GM18858 (cell line): ENCODE results near the gene CNTLN.
"Not testable (repeated sequence)": the region's sequence is repeated elsewhere in the genome, so short reads cannot be mapped to it uniquely, and the experiment has no call there.

ENCODE experiments used
- ATAC-seq: cut with Tn5 transposase; IDR thresholded peaks from one replicate; pipeline ENCODE4 v1.9.1; 2021; ENCODE audit not compliant: unreplicated experiment

CNTLN gene

GRCh38 chr9:17134396-17135294 is at the start of gene CNTLN:
CNTLN (plus strand) TSS chr9:17135040; CDS start chr9:17135066, 26 bp downstream.
- ATAC-seq = peak; percentile 54

- ATAC-seq = no peak
Measured at GRCh38 chr9:17088566-17088965, 46.3 kb upstream of the CNTLN start.

- ATAC-seq = no peak
Measured at GRCh38 chr9:17090041-17090440, 44.8 kb upstream of the CNTLN start.

GRCh38 chr9:17116400-17116837 is 18.4 kb upstream of the CNTLN start:
- peak; percentile 57 for ATAC-seq

- no peak for ATAC-seq
Measured at GRCh38 chr9:17117372-17117771, 17.5 kb upstream of the CNTLN start.

GRCh38 chr9:17120203-17120602 is 14.6 kb upstream of the CNTLN start:
- no peak for ATAC-seq

- no peak for ATAC-seq
Measured at GRCh38 chr9:17121264-17121663, 13.6 kb upstream of the CNTLN start.

GRCh38 chr9:17130291-17130690 is 4.5 kb upstream of the CNTLN start:
- no peak for ATAC-seq

- ATAC-seq = no peak
Measured at GRCh38 chr9:17130725-17131124, 4.1 kb upstream of the CNTLN start.

- ATAC-seq = no peak
Measured at GRCh38 chr9:17131494-17131893, 3.3 kb upstream of the CNTLN start.

- peak; percentile 41 for ATAC-seq
Measured at GRCh38 chr9:17135295-17136160, 688 bp downstream of the CNTLN start.

- no peak for ATAC-seq
Measured at GRCh38 chr9:17137566-17137965, 2.7 kb downstream of the CNTLN start.

- ATAC-seq = no peak
Measured at GRCh38 chr9:17138503-17138902, 3.7 kb downstream of the CNTLN start.

- ATAC-seq = no peak
Measured at GRCh38 chr9:17140418-17140817, 5.6 kb downstream of the CNTLN start.

- no peak for ATAC-seq
Measured at GRCh38 chr9:17148324-17148723, 13.5 kb downstream of the CNTLN start.

- no peak for ATAC-seq
Measured at GRCh38 chr9:17159469-17159868, 24.6 kb downstream of the CNTLN start.

- ATAC-seq = no peak
Measured at GRCh38 chr9:17160327-17160726, 25.5 kb downstream of the CNTLN start.

GRCh38 chr9:17165764-17166163 is 30.9 kb downstream of the CNTLN start:
- no peak for ATAC-seq

GRCh38 chr9:17166346-17166745 is 31.5 kb downstream of the CNTLN start:
- no peak for ATAC-seq

GRCh38 chr9:17171309-17172094 is 36.7 kb downstream of the CNTLN start:
- ATAC-seq = no peak

- ATAC-seq = not testable (repeated sequence)
Measured at GRCh38 chr9:17177496-17177895, 42.7 kb downstream of the CNTLN start.
